NCI-H1417 treated with DMSO at 0.1 percent for 48 hours (cell line): ENCODE measurements around the gene CACNB2.
"Not testable (repeated sequence)": the region's sequence is repeated elsewhere in the genome, so short reads cannot be mapped to it uniquely, and the experiment has no call there.

Experiments
- DNase-seq: peaks from one replicate; lab custom pipeline; 2025; lab: John Stamatoyannopoulos, UW

The CACNB2 gene

DNA sequence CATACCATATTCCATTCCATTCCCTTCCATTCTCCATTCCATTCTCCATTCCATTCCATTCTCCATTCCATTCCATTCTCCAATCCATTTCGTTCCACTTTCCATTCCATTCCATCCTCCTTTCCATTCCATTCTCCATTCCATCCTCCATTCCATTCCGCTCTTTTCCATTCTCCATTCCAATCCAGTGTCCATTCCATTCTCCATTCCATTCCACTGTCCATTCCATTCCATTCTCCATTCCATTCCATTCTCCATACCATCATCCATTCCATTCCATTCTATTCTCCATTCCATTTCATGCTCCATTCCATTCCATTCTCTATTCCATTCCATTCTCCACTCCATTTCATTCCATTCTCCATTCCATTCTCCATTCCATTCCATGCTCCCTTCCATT lies 430.2 kb downstream of the CACNB2 start:
- not testable (repeated sequence) for DNase-seq

GRCh38 chr10:18571076-18571475 lies 430.9 kb downstream of the CACNB2 start:
- no peak for DNase-seq

- DNase-seq = no peak
These were observed 431.6 kb downstream of the CACNB2 start for GRCh38 chr10:18571780-18572179.

- DNase-seq = no peak
These were observed 432.8 kb downstream of the CACNB2 start for GRCh38 chr10:18572959-18573561.

GRCh38 chr10:18576586-18576985 lies 436.4 kb downstream of the CACNB2 start:
- no peak for DNase-seq

GRCh38 chr10:18577823-18578685 lies 437.8 kb downstream of the CACNB2 start:
- no peak for DNase-seq

GRCh38 chr10:18582803-18583202 lies 442.6 kb downstream of the CACNB2 start:
- DNase-seq = no peak

DNA sequence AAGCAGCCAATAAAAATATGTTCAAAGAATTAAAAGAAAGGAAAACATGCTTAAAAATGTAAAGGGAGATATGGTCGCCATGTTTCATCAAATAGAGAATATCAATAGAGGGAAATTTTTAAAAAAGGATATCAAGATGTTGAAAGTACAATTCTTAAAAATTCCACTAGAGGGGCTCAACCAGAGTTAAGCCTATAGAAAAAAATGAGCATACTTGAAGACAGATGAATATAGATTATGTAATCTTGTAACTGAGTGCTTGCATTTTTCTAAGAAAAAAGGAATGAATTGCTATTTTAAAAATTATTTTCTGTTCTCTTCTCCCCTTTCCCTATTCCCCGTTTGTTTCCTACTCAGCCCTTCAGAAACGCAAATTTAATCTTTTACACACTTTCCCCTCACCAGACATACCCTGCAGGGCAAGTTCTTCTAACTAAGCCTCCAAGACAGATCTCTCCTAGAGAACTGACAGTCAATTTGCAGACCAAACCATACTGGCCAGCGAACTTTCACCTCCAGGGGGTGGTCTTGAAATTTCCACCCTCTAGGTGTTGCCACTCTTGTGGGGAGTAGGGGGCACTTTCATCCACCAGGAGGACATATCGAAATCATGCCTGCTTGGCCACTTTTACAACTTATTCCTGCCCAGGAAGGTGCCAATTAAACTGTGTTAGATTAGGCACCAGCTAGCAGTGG lies 443.5 kb downstream of the CACNB2 start:
- DNase-seq = no peak

DNA sequence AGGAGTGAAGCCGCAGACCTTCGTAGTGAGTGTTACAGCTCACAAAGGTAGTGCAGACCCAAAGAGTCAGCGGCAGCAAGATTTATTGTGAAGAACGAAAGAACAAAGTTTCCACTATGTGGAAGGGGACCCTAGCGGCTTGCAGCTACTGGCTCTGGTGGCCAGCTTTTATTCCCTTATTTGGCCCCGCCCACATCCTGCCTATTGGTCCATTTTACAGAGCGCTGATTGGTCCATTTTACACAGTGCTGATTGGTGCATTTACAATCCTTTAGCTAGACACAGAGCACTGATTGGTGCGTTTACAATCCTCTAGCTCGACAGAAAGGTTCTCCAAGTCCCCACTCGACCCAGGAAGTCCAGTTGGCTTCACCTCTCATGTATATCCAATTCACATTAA lies 446.4 kb downstream of the CACNB2 start:
- DNase-seq = not testable (repeated sequence)

GRCh38 chr10:18591141-18591540 lies 450.9 kb downstream of the CACNB2 start:
- not testable (repeated sequence) for DNase-seq
